ENCODE results near the gene RFX8.
"Not testable (repeated sequence)": the region's sequence is repeated elsewhere in the genome, so short reads cannot be mapped to it uniquely, and the experiment has no call there.

RFX8 gene

GRCh38 chr2:101354420-101355311 lies 120.2 kb downstream of the RFX8 start:
- Mint-ChIP-seq H3K36me3 (no peaks in the 10 kb centered on the region), H3K4me3 (no peak overlapping the region), H3K4me1 (no peaks in the 10 kb centered on the region), H3K9me3 (no peaks in the 10 kb centered on the region), H3K27me3 (no peaks in the 10 kb centered on the region), H3K27ac (no peak overlapping the region)
- ATAC-seq = no peak

- not testable (repeated sequence) for H3K9me3 Mint-ChIP-seq, ATAC-seq, H3K4me3 Mint-ChIP-seq, H3K36me3 Mint-ChIP-seq, H3K27ac Mint-ChIP-seq, H3K4me1 Mint-ChIP-seq, H3K27me3 Mint-ChIP-seq
Observed at GRCh38 chr2:101352631-101353030, 122.3 kb downstream of the RFX8 start.

- H3K36me3 Mint-ChIP-seq = no peaks in the 10 kb centered on the region
- peaks cover 6% of the 10 kb centered on the region for H3K4me1 Mint-ChIP-seq
- H3K27me3 Mint-ChIP-seq = no peaks in the 10 kb centered on the region
- ATAC-seq = no peak
- H3K9me3 Mint-ChIP-seq = no peaks in the 10 kb centered on the region
- no peak overlapping the region for H3K27ac Mint-ChIP-seq
- H3K4me3 Mint-ChIP-seq = no peak overlapping the region
Observed at GRCh38 chr2:101351207-101351606, 123.7 kb downstream of the RFX8 start.

GRCh38 chr2:101349893-101350662 lies 124.8 kb downstream of the RFX8 start:
- H3K4me1 Mint-ChIP-seq = peaks cover 6% of the 10 kb centered on the region
- no peak overlapping the region for H3K4me3 Mint-ChIP-seq
- H3K9me3 Mint-ChIP-seq = no peaks in the 10 kb centered on the region
- H3K27me3 Mint-ChIP-seq = no peaks in the 10 kb centered on the region
- no peak overlapping the region for H3K27ac Mint-ChIP-seq
- ATAC-seq = no peak
- H3K36me3 Mint-ChIP-seq = no peaks in the 10 kb centered on the region

GRCh38 chr2:101348883-101349282 lies 126.0 kb downstream of the RFX8 start:
- no peaks in the 10 kb centered on the region for H3K36me3 Mint-ChIP-seq
- H3K27ac Mint-ChIP-seq = no peak overlapping the region
- no peaks in the 10 kb centered on the region for H3K9me3 Mint-ChIP-seq
- no peaks in the 10 kb centered on the region for H3K27me3 Mint-ChIP-seq
- H3K4me1 Mint-ChIP-seq = peaks cover 6% of the 10 kb centered on the region
- no peak overlapping the region for H3K4me3 Mint-ChIP-seq
- ATAC-seq = no peak

Measured in stimulated activated memory B cell treated with anti-CD40 and anti-IgM and Interleukin-4, amounts not matched to agents 10 μg/mL and 1 μg/mL and 100 μg/mL, for 72 hours (primary cell).